ENCODE data around the gene PTCH2.
A peak's percentile ranks its signal among the peaks of the same experiment; 100 is the strongest.
"Not testable (repeated sequence)": the region's sequence is repeated elsewhere in the genome, so short reads cannot be mapped to it uniquely, and the experiment has no call there.

PTCH2 gene

GRCh38 chr1:44842862-44843655, at the start of gene PTCH2:
TSS of gene PTCH2 (minus strand) at chr1:44843253. CDS start at chr1:44842932, 321 bp downstream.
- peak; percentile 70 for DNase-seq

GRCh38 chr1:44890007-44890406, 47.0 kb upstream of the PTCH2 start:
- no peak for DNase-seq

GRCh38 chr1:44885406-44885805, 42.4 kb upstream of the PTCH2 start:
- DNase-seq = no peak

- no peak for DNase-seq
Observed at GRCh38 chr1:44884746-44885145, 41.7 kb upstream of the PTCH2 start.

GRCh38 chr1:44881011-44881632, 38.1 kb upstream of the PTCH2 start:
- DNase-seq = no peak

GRCh38 chr1:44874155-44874554, 31.1 kb upstream of the PTCH2 start:
- no peak for DNase-seq

- no peak for DNase-seq
Observed at GRCh38 chr1:44870096-44870495, 27.0 kb upstream of the PTCH2 start.

- no peak for DNase-seq
Observed at GRCh38 chr1:44867801-44868200, 24.7 kb upstream of the PTCH2 start.

GRCh38 chr1:44862829-44863401, 19.9 kb upstream of the PTCH2 start:
- no peak for DNase-seq

- DNase-seq = no peak
Observed at GRCh38 chr1:44860891-44861425, 17.9 kb upstream of the PTCH2 start.

GRCh38 chr1:44860331-44860730, 17.3 kb upstream of the PTCH2 start:
- no peak for DNase-seq

GRCh38 chr1:44857446-44857845, 14.4 kb upstream of the PTCH2 start:
- DNase-seq = no peak

- no peak for DNase-seq
Observed at GRCh38 chr1:44855742-44856141, 12.7 kb upstream of the PTCH2 start.

- no peak for DNase-seq
Observed at GRCh38 chr1:44854970-44855369, 11.9 kb upstream of the PTCH2 start.

- DNase-seq = no peak
Observed at GRCh38 chr1:44853201-44853600, 10.1 kb upstream of the PTCH2 start.

- DNase-seq = no peak
Observed at GRCh38 chr1:44851308-44851707, 8.3 kb upstream of the PTCH2 start.

GRCh38 chr1:44849575-44850132, 6.6 kb upstream of the PTCH2 start:
- no peak for DNase-seq

GRCh38 chr1:44848456-44849181, 5.6 kb upstream of the PTCH2 start:
- no peak for DNase-seq

GRCh38 chr1:44847845-44848244, 4.8 kb upstream of the PTCH2 start:
- DNase-seq = no peak

- DNase-seq = no peak
Observed at GRCh38 chr1:44846985-44847384, 3.9 kb upstream of the PTCH2 start.

- DNase-seq = no peak
Observed at GRCh38 chr1:44842486-44842861, 579 bp downstream of the PTCH2 start.

GRCh38 chr1:44839576-44839975, 3.5 kb downstream of the PTCH2 start:
- DNase-seq = peak; percentile 11

GRCh38 chr1:44838294-44838693, 4.8 kb downstream of the PTCH2 start:
- DNase-seq = not testable (repeated sequence)

Data from NCI-H1694 treated with DMSO at 0.1 percent for 48 hours (cell line).